Hepatocyte (in vitro differentiated cells): ENCODE data around the gene MRPL41.
A peak's percentile ranks its signal among the peaks of the same experiment; 100 is the strongest.

Experiments
- EZH2 ChIP-seq: fragments of 200-600 bp; sonication (generic); IDR thresholded peaks from 2 replicates; pipeline ENCODE4 v1.6.1; 2016; ENCODE audit warnings: antibody characterized with exemption, mild to moderate bottlenecking, borderline replicate concordance
- EZH2phosphoT487 ChIP-seq: fragments of 200-600 bp; sonication (generic); IDR thresholded peaks from one replicate; pipeline ENCODE4 v1.6.1; 2018; ENCODE audit warnings: antibody characterized with exemption, mild to moderate bottlenecking, low read depth, moderate library complexity; ENCODE audit not compliant: unreplicated experiment, severe bottlenecking
- TF ChIP-seq, protein P1 (sequence below): fragments of 200-600 bp; sonication (generic); IDR thresholded peaks from 2 replicates; pipeline ENCODE4 v1.5.1; 2016; ENCODE audit warnings: antibody characterized with exemption, mild to moderate bottlenecking; ENCODE audit not compliant: poor library complexity

DNA sequence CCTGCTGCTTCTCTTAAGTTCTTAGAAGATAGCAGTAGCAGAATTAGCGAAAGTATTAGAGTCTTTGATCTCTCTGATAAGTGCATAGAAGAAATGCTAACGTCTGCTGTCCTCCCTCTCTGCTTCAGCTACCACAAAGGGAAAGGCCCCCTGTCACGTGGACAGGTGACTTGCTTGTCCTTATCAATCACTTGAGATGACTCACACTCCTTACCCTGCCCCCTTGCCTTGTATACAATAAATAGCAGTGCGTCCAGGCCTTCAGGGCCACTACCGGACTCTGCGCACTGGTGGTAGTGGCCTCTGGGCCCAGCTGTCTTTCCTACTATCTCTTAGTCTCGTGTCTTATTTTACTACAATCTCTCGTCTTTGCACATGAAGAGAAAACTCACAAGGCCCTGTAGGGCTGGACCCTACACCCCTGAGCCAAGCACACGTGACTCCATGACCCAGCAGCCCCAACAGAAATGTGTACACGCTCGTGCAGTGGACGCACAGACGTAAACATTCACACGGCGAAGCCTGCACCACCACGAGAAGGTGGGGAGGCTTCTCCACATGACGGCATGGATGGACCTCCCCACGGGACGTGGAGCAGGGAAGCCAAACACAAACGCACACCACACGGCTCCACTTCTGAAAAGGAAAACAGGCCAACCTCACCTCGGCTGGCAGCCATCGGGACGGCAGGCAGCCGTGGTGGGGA lies 39.8 kb upstream of the MRPL41 start:
- TF ChIP-seq, protein P1, sequence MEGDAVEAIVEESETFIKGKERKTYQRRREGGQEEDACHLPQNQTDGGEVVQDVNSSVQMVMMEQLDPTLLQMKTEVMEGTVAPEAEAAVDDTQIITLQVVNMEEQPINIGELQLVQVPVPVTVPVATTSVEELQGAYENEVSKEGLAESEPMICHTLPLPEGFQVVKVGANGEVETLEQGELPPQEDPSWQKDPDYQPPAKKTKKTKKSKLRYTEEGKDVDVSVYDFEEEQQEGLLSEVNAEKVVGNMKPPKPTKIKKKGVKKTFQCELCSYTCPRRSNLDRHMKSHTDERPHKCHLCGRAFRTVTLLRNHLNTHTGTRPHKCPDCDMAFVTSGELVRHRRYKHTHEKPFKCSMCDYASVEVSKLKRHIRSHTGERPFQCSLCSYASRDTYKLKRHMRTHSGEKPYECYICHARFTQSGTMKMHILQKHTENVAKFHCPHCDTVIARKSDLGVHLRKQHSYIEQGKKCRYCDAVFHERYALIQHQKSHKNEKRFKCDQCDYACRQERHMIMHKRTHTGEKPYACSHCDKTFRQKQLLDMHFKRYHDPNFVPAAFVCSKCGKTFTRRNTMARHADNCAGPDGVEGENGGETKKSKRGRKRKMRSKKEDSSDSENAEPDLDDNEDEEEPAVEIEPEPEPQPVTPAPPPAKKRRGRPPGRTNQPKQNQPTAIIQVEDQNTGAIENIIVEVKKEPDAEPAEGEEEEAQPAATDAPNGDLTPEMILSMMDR = no peak
- TF ChIP-seq EZH2phosphoT487 (peak; percentile 90), EZH2 (no peak)
